ENCODE results near the gene LARP4.

GRCh38 chr12:50362671-50363070, 38.0 kb upstream of the LARP4 start:
- TF ChIP-seq CTCF (IDR thresholded peaks at IDR 0.05), result no peak
- no peak for TF ChIP-seq POLR2A (IDR thresholded peaks at IDR 0.05)

Measured in right lobe of liver (tissue), 4 donors.